Right lobe of liver (tissue), 6 donors: ENCODE data around the gene IPMK. TPM values are rescaled to one million over a fixed set of nuclear protein-coding genes. Genes with fewer than 3 reads are reported as not detected.
"Not testable (repeated sequence)": the region's sequence is repeated elsewhere in the genome, so short reads cannot be mapped to it uniquely, and the experiment has no call there.

Experiments
- ATAC-seq, 4 donors: fragments of 200-7000 bp; cut with Tn5 transposase; one replicate each; pipeline ENCODE4 v1.9.1; 2020; ENCODE audit warnings: mild to moderate bottlenecking in 4 of 4, moderate library complexity in 4 of 4
- DNase-seq, 3 donors: peaks; one replicate each; pipeline ENCODE4 v3.0.0-alpha.2; 2020
- H3K27ac ChIP-seq, 3 donors: fragments of 200-600 bp; one replicate each; pipeline ENCODE4 v1.8.0; 2022
- H3K27me3 ChIP-seq, 2 donors: fragments of 200-600 bp; one replicate each; pipeline ENCODE4 v1.8.0; 2022
- H3K36me3 ChIP-seq, 4 donors: fragments of 200-600 bp; sonication (generic) in 1 of 4; one replicate each; pipeline versions ENCODE4 v1.5.1 to v1.8.0; 2017 to 2022; ENCODE audit warnings: control low read depth in 1 of 4
- H3K4me1 ChIP-seq, 4 donors: fragments of 200-600 bp; sonication (generic) in 1 of 4; one replicate each; pipeline versions ENCODE4 v1.5.1 to v1.8.0; 2017 to 2022; ENCODE audit warnings: control low read depth in 1 of 4
- H3K4me3 ChIP-seq, 3 donors: fragments of 200-600 bp; one replicate each; pipeline ENCODE4 v1.8.0; 2022
- H3K9me3 ChIP-seq, 4 donors: fragments of 200-600 bp; sonication (generic) in 1 of 4; one replicate each; pipeline versions ENCODE4 v1.5.1 to v1.8.0; 2017 to 2022; ENCODE audit warnings: control low read depth in 1 of 4
- POLR2A ChIP-seq: fragments of 450-650 bp; IDR thresholded peaks from one replicate; pipeline ENCODE4 v1.6.1; 2017; ENCODE audit warnings: antibody characterized with exemption, mild to moderate bottlenecking
- WGBS: methylation state at CpG from one replicate; pipeline ENCODE4 v1.1.6; 2018; ENCODE audit warnings: low coverage, low lambda C conversion rate; ENCODE audit not compliant: insufficient coverage; ENCODE audit errors: missing lambda C conversion rate; 5-methylcytosine and 5-hydroxymethylcytosine counted together
- intact Hi-C, 2 donors: fragments of 100-400 bp; cut with DNase I; formaldehyde crosslinking; loops; one replicate each; pipeline versions ENCODE4 v1.11.2 to v1.14.1; 2022
- total RNA-seq, 6 experiments: library from RNA; depleted of rRNA in 2 of 6; stranded (reverse); fragments of >200 nt in 2 of 6; fragmentation: NEBNext Ultra II Directional in 3 of 6; extraction: Animal tissue kit (Norgen Biotek cat#: 25700) in 3 of 6; gene quantifications; one replicate each; pipeline versions ENCODE4 v1.1.0 to v1.2.4, GENCODE V29; 2016 to 2023
- TF ChIP-seq, protein P1 (sequence below), 4 donors: fragments of 200-600 bp in 3 of 4; fragments of 450-650 bp in 1 of 4; IDR thresholded peaks; one replicate each; pipeline versions ENCODE4 v1.5.1 to v1.8.0; 2016 to 2022; ENCODE audit warnings: antibody characterized with exemption in 4 of 4, mild to moderate bottlenecking in 2 of 4
- donor health status: DM: no; HTN: yes; CAD: no.
- donor health status: DM: no; HTN: no; CAD: no.
- donor health status: DM: no; HTN: no; CAD: no.
- donor health status: DM: no; HTN: yes; CAD: no.
- donor health status: DM: no; HTN: yes; CAD: no.

IPMK gene
- total RNA-seq, 6 experiments from 2014 or later, result 2.8 to 8.1 (median 4.7) TPM

DNA sequence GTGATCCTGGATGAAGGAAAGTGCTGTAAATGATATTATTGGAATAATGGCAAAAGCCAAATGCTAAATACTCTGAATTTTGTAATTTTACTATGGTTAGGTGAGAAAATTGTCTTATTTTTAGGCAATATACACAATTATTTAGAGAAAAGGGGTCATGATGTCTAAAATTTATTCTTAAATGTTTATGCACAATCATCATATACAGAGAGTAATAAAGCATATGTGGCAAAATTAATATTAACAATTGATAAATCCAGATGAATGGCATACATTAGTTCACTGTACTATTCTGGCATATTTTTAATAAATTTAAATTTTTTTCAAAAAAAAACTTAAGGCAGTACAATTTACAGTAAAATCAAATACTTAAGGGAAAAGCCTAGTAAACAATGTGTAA lies 7.4 kb downstream of the IPMK start:
- TF ChIP-seq, protein P1, sequence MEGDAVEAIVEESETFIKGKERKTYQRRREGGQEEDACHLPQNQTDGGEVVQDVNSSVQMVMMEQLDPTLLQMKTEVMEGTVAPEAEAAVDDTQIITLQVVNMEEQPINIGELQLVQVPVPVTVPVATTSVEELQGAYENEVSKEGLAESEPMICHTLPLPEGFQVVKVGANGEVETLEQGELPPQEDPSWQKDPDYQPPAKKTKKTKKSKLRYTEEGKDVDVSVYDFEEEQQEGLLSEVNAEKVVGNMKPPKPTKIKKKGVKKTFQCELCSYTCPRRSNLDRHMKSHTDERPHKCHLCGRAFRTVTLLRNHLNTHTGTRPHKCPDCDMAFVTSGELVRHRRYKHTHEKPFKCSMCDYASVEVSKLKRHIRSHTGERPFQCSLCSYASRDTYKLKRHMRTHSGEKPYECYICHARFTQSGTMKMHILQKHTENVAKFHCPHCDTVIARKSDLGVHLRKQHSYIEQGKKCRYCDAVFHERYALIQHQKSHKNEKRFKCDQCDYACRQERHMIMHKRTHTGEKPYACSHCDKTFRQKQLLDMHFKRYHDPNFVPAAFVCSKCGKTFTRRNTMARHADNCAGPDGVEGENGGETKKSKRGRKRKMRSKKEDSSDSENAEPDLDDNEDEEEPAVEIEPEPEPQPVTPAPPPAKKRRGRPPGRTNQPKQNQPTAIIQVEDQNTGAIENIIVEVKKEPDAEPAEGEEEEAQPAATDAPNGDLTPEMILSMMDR (IDR thresholded peaks at IDR 0.05), result no peak
- no peak for TF ChIP-seq POLR2A
- Histone ChIP-seq H3K9me3 (no peaks in the 10 kb centered on the region), H3K36me3 (no peaks in the 10 kb centered on the region), H3K4me1 (peaks cover 0 to 17% (median 2%) of the 10 kb centered on the region in 4 donors), H3K4me3 (no peak overlapping the region), H3K27me3 (no peaks in the 10 kb centered on the region), H3K27ac (no peak overlapping the region)
- ATAC-seq (no peak), DNase-seq (no peak)
- intact Hi-C loops, result no loop called here

DNA sequence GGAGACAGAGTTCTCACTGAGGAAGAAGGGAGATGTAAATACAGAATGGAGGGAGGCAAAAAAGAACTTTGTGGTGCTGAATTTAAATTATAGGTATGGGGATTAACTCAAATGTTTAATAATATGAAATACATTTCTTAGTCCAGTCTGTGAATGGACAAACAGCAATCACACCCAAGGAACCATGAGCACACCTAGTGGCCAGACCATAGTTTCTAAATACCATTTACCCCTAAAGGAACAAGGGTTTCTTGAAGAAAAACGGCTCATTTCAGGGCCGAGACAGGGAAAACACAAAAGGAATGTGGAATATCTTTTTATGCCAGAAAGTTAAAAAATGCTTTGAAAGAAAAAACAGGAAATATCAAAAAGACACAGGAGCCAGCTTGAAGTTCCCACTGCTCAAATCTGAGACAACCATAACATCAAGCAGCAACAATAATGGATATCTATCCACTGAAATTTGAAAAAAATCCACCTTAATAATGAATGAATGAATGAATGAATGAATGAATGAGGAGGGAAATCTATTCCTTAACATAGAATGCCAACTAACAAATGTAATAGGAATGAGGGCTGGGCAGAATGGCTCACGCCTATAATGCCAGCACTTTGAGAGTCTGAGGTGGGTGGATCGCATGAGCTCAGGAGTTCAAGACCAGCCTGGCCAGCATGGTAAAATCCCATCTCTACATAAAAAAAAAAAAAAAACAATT lies 8.6 kb downstream of the IPMK start:
- no peak overlapping the region for H3K27ac ChIP-seq
- H3K4me3 ChIP-seq, result no peak overlapping the region
- 100% methylated on average over 4 of the region's 4 CpGs for WGBS
- no peaks in the 10 kb centered on the region for H3K36me3 ChIP-seq
- no peak for ATAC-seq
- peaks cover 0 to 9% (median 0%) of the 10 kb centered on the region in 4 donors for H3K4me1 ChIP-seq
- no peaks in the 10 kb centered on the region for H3K27me3 ChIP-seq
- no peak for DNase-seq
- H3K9me3 ChIP-seq, result no peaks in the 10 kb centered on the region
- TF ChIP-seq, protein P1 (IDR thresholded peaks at IDR 0.05), result peak in 1 of 4 donors; percentile 16
- TF ChIP-seq POLR2A, result no peak
- intact Hi-C loops, result no loop called here

DNA sequence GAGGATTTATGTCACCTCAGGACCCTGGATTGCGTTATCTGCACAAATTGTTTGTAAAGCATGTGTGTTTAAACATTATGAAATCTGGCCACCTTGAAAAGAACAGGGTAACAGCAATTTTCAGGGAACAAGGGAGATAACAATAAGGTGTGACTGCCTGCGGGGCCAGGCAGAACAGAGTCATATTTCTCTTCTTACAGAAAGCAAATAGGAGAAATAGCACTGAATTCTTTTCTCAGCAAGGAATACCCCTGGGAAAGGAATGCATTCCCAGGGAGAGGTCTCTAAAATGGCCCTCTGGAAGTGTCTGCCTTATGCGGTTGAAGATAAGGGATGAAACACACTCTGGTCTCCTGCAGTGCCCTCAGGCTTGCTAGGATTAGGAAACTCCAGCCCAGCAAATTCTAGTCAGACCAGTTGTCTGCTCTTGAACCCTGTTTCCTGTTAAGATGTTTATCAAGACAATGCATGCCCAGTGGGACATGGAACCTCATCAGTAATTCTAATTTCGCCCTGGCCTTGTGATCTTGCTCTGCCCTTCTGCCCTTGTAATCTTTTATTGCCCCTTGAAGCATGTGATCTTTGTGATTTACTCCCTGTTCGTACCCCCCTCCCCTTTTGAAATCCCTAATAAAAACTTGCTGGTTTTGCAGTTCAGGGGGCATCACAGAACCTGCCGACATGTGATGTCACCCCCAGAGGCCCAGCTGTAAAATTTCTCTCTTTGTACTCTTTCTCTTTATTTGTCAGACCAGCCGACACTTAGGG lies 11.5 kb downstream of the IPMK start:
- H3K36me3 ChIP-seq, H3K27me3 ChIP-seq, intact Hi-C loops, H3K9me3 ChIP-seq, H3K27ac ChIP-seq, ATAC-seq, H3K4me1 ChIP-seq, H3K4me3 ChIP-seq, DNase-seq: not testable (repeated sequence)
- WGBS, result 69% methylated on average over 6 of the region's 7 CpGs

GRCh38 chr10:58254644-58255043 lies 13.1 kb downstream of the IPMK start:
- no peaks in the 10 kb centered on the region for H3K27me3 ChIP-seq
- DNase-seq (no peak), ATAC-seq (no peak)
- no peak for TF ChIP-seq POLR2A
- TF ChIP-seq, protein P1 (IDR thresholded peaks at IDR 0.05), result no peak
- WGBS, result no CpG with 5 or more reads among the region's 1 CpG
- no peaks in the 10 kb centered on the region for H3K36me3 ChIP-seq
- H3K4me1 ChIP-seq, result peaks cover 0 to 9% (median 0%) of the 10 kb centered on the region in 4 donors
- no peaks in the 10 kb centered on the region for H3K9me3 ChIP-seq
- H3K27ac ChIP-seq, result no peak overlapping the region
- intact Hi-C loops, result no loop called here
- H3K4me3 ChIP-seq, result no peak overlapping the region

GRCh38 chr10:58253184-58253583 lies 14.5 kb downstream of the IPMK start:
- intact Hi-C loops, result no loop called here
- whole genome bisulfite sequencing, result 98% methylated on average over 4 of the region's 4 CpGs
- DNase-seq, result no peak
- Histone ChIP-seq H3K36me3 (no peaks in the 10 kb centered on the region), H3K27me3 (no peaks in the 10 kb centered on the region), H3K9me3 (no peaks in the 10 kb centered on the region), H3K4me1 (peaks cover 0 to 9% (median 0%) of the 10 kb centered on the region in 4 donors), H3K27ac (no peak overlapping the region), H3K4me3 (no peak overlapping the region)
- no peak for ATAC-seq
- no peak for TF ChIP-seq POLR2A
- TF ChIP-seq, protein P1 (IDR thresholded peaks at IDR 0.05), result no peak

- H3K9me3 ChIP-seq, intact Hi-C loops, H3K27me3 ChIP-seq, ATAC-seq, H3K4me1 ChIP-seq, DNase-seq, H3K36me3 ChIP-seq, H3K27ac ChIP-seq, H3K4me3 ChIP-seq: not testable (repeated sequence)
- no CpG with 5 or more reads among the region's 3 CpGs for WGBS
Measured at GRCh38 chr10:58244666-58245065, 23.0 kb downstream of the IPMK start.

- ATAC-seq, H3K9me3 ChIP-seq, H3K4me1 ChIP-seq, H3K36me3 ChIP-seq, DNase-seq, H3K4me3 ChIP-seq, H3K27ac ChIP-seq, intact Hi-C loops, H3K27me3 ChIP-seq: not testable (repeated sequence)
- WGBS, result 96% methylated on average over 11 of the region's 28 CpGs
Measured at GRCh38 chr10:58244242-58244641, 23.5 kb downstream of the IPMK start.
